WI38 (cell line): ENCODE data around the gene LEF1.

Experiments used
- H3K4me3 ChIP-seq: 2 replicates; pipeline ENCODE4 v1.5.1; 2011; ENCODE audit warnings: low read depth, mild to moderate bottlenecking, control low read depth, low read length
- TF ChIP-seq, protein P1 (sequence below): IDR thresholded peaks from 2 replicates; pipeline ENCODE4 v1.5.1; 2012; ENCODE audit warnings: low read depth, mild to moderate bottlenecking, control low read depth, low read length

Gene LEF1

GRCh38 chr4:108175966-108176365 lies 7.2 kb upstream of the LEF1 start:
- no peak overlapping the region for H3K4me3 ChIP-seq
- TF ChIP-seq, protein P1, sequence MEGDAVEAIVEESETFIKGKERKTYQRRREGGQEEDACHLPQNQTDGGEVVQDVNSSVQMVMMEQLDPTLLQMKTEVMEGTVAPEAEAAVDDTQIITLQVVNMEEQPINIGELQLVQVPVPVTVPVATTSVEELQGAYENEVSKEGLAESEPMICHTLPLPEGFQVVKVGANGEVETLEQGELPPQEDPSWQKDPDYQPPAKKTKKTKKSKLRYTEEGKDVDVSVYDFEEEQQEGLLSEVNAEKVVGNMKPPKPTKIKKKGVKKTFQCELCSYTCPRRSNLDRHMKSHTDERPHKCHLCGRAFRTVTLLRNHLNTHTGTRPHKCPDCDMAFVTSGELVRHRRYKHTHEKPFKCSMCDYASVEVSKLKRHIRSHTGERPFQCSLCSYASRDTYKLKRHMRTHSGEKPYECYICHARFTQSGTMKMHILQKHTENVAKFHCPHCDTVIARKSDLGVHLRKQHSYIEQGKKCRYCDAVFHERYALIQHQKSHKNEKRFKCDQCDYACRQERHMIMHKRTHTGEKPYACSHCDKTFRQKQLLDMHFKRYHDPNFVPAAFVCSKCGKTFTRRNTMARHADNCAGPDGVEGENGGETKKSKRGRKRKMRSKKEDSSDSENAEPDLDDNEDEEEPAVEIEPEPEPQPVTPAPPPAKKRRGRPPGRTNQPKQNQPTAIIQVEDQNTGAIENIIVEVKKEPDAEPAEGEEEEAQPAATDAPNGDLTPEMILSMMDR, result no peak

GRCh38 chr4:108174856-108175255 lies 6.1 kb upstream of the LEF1 start:
- TF ChIP-seq, protein P1, result no peak

GRCh38 chr4:108173599-108174057 lies 4.9 kb upstream of the LEF1 start:
- TF ChIP-seq, protein P1, result no peak
- H3K4me3 ChIP-seq, result peak overlapping the region; percentile 64

More at GRCh38 chr4:108174856-108175255, 6.1 kb upstream of the LEF1 start:
- H3K4me3 ChIP-seq, result no peak overlapping the region

GRCh38 chr4:108172753-108173598 lies 4.2 kb upstream of the LEF1 start:
- H3K4me3 ChIP-seq, result peak overlapping the region; percentile 64
- TF ChIP-seq, protein P1, result no peak

GRCh38 chr4:108172231-108172752 lies 3.6 kb upstream of the LEF1 start:
- H3K4me3 ChIP-seq, result peak overlapping the region; percentile 64
- TF ChIP-seq, protein P1, result no peak

- H3K4me3 ChIP-seq, result no peak overlapping the region
- TF ChIP-seq, protein P1, result no peak
Observed at GRCh38 chr4:108171339-108172230, 2.9 kb upstream of the LEF1 start.
